ENCODE data around the gene GHRHR.

DNA sequence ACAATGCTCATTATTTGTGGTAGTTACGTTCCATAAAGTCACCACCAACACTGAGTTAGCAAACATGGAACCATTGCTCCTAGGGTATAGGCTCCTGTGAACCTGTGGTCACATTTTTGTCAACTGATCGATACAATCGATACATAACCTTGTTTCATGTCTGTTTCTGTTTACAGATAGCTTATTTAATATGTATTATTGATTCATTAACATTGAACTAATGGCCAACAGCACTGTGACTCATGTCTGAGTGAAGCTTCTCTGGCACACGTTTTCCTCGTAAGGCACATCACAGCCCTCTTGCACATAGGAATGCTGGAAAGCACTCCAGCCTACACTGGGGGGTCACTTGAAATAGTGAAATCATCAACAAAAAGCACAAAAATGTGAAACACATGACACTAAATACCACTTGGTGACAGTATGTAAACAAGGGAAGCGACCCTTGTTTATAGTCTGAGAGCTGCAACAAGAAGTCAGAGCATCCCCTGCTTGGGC is 27.0 kb downstream of the GHRHR start:
- TF ChIP-seq POLR2AphosphoS5 (IDR thresholded peaks at IDR 0.05) = no peak
- TF ChIP-seq, protein P1, sequence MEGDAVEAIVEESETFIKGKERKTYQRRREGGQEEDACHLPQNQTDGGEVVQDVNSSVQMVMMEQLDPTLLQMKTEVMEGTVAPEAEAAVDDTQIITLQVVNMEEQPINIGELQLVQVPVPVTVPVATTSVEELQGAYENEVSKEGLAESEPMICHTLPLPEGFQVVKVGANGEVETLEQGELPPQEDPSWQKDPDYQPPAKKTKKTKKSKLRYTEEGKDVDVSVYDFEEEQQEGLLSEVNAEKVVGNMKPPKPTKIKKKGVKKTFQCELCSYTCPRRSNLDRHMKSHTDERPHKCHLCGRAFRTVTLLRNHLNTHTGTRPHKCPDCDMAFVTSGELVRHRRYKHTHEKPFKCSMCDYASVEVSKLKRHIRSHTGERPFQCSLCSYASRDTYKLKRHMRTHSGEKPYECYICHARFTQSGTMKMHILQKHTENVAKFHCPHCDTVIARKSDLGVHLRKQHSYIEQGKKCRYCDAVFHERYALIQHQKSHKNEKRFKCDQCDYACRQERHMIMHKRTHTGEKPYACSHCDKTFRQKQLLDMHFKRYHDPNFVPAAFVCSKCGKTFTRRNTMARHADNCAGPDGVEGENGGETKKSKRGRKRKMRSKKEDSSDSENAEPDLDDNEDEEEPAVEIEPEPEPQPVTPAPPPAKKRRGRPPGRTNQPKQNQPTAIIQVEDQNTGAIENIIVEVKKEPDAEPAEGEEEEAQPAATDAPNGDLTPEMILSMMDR (IDR thresholded peaks at IDR 0.05; ENCODE audit: poor library complexity, severe bottlenecking) = no peak
- no peak for TF ChIP-seq EP300 (conservative IDR thresholded peaks at IDR 0.05; ENCODE audit: poor library complexity, severe bottlenecking)
- no peak for TF ChIP-seq EZH2 (IDR thresholded peaks at IDR 0.05; ENCODE audit: borderline replicate concordance, insufficient read depth, low read length, poor library complexity, severe bottlenecking)
- TF ChIP-seq, protein P2, sequence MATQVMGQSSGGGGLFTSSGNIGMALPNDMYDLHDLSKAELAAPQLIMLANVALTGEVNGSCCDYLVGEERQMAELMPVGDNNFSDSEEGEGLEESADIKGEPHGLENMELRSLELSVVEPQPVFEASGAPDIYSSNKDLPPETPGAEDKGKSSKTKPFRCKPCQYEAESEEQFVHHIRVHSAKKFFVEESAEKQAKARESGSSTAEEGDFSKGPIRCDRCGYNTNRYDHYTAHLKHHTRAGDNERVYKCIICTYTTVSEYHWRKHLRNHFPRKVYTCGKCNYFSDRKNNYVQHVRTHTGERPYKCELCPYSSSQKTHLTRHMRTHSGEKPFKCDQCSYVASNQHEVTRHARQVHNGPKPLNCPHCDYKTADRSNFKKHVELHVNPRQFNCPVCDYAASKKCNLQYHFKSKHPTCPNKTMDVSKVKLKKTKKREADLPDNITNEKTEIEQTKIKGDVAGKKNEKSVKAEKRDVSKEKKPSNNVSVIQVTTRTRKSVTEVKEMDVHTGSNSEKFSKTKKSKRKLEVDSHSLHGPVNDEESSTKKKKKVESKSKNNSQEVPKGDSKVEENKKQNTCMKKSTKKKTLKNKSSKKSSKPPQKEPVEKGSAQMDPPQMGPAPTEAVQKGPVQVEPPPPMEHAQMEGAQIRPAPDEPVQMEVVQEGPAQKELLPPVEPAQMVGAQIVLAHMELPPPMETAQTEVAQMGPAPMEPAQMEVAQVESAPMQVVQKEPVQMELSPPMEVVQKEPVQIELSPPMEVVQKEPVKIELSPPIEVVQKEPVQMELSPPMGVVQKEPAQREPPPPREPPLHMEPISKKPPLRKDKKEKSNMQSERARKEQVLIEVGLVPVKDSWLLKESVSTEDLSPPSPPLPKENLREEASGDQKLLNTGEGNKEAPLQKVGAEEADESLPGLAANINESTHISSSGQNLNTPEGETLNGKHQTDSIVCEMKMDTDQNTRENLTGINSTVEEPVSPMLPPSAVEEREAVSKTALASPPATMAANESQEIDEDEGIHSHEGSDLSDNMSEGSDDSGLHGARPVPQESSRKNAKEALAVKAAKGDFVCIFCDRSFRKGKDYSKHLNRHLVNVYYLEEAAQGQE (IDR thresholded peaks at IDR 0.05; ENCODE audit: borderline replicate concordance) = no peak

All from neural cell (in vitro differentiated cells).